Upper lobe of left lung (tissue), 6 donors: ENCODE results near the gene OBSCN. TPM values are rescaled to one million over a fixed set of nuclear protein-coding genes. Genes with fewer than 3 reads are reported as not detected.

Source experiments
- ATAC-seq, 2 donors: fragments of 200-7000 bp; cut with Tn5 transposase; one replicate each; pipeline ENCODE4 v1.9.1; 2022; ENCODE audit warnings: mild to moderate bottlenecking in 2 of 2, moderate library complexity in 2 of 2; ENCODE audit not compliant: low FRiP score in 2 of 2
- DNase-seq, 2 donors: peaks; one replicate each; pipeline ENCODE4 v3.0.0-alpha.2; 2019 to 2020
- H3K27ac ChIP-seq, 4 donors: fragments of 200-600 bp; sonication (generic); one replicate each; pipeline ENCODE4 v1.5.1; 2016 to 2019
- H3K27me3 ChIP-seq, 4 donors: fragments of 200-600 bp; sonication (generic); one replicate each; pipeline ENCODE4 v1.5.1; 2017 to 2019
- H3K36me3 ChIP-seq, 4 donors: fragments of 200-600 bp; sonication (generic); one replicate each; pipeline ENCODE4 v1.5.1; 2016 to 2019
- H3K4me1 ChIP-seq, 4 donors: fragments of 200-600 bp; sonication (generic); one replicate each; pipeline ENCODE4 v1.5.1; 2018 to 2019
- H3K4me3 ChIP-seq, 4 donors: fragments of 200-600 bp; sonication (generic); one replicate each; pipeline ENCODE4 v1.5.1; 2017 to 2019; ENCODE audit warnings: mild to moderate bottlenecking in 2 of 4, moderate library complexity in 1 of 4
- H3K9me3 ChIP-seq, 4 donors: fragments of 200-600 bp; sonication (generic); one replicate each; pipeline ENCODE4 v1.5.1; 2018 to 2019
- CTCF ChIP-seq, 6 experiments: fragments of 450-650 bp in 4 of 6; fragments of 200-600 bp in 2 of 6; sonication (generic) in 2 of 6; IDR thresholded peaks; one replicate each; pipeline ENCODE4 v1.5.1; 2016 to 2019; ENCODE audit warnings: antibody characterized with exemption in 6 of 6
- EP300 ChIP-seq, 4 donors: sonication (generic); formaldehyde crosslinking; IDR thresholded peaks; one replicate each; pipeline ENCODE4 v1.5.1; 2017; ENCODE audit warnings: antibody characterized with exemption in 4 of 4, control low read depth in 2 of 4
- POLR2A ChIP-seq, 4 donors: fragments of 450-650 bp; IDR thresholded peaks; one replicate each; pipeline ENCODE4 v1.5.1; 2016 to 2017; ENCODE audit warnings: antibody characterized with exemption in 4 of 4, mild to moderate bottlenecking in 2 of 4
- POLR2AphosphoS5 ChIP-seq, 2 donors: sonication (generic); formaldehyde crosslinking; IDR thresholded peaks; one replicate each; pipeline ENCODE4 v1.5.1; 2017; ENCODE audit warnings: antibody characterized with exemption in 2 of 2
- WGBS, 2 donors: methylation state at CpG; one replicate each; pipeline ENCODE4 v1.1.5; 2017 to 2018; 5-methylcytosine and 5-hydroxymethylcytosine counted together
- total RNA-seq, 6 donors: library from RNA; depleted of rRNA in 4 of 6; stranded (reverse); fragments of >200 nt in 4 of 6; gene quantifications; one replicate each; pipeline versions ENCODE4 v1.1.0 to v1.2.1, GENCODE V29; 2016 to 2021
- donor health status: DM: no; HTN: no; CAD: no; lungs with moderate emphysema.
- donor health status: DM: no; HTN: yes; CAD: no; lungs with severe emphysema.

Gene OBSCN
- total RNA-seq, 6 donors from 2014 or later, result 15.7 to 160 (median 47.0) TPM

GRCh38 chr1:228347181-228347580, 139.3 kb downstream of the OBSCN start:
- no peak overlapping the region for H3K4me3 ChIP-seq
- TF ChIP-seq EP300 (IDR thresholded peaks at IDR 0.05), result no peak
- no peak for TF ChIP-seq CTCF (IDR thresholded peaks at IDR 0.05)
- no peak for TF ChIP-seq POLR2AphosphoS5 (IDR thresholded peaks at IDR 0.05)
- no peak for TF ChIP-seq POLR2A (IDR thresholded peaks at IDR 0.05)
- H3K4me1 ChIP-seq, result no peaks in the 10 kb centered on the region
- peaks cover 0 to 22% (median 3%) of the 10 kb centered on the region in 4 donors for H3K36me3 ChIP-seq
- no peaks in the 10 kb centered on the region for H3K27me3 ChIP-seq
- DNase-seq (no peak), ATAC-seq (no peak)
- H3K9me3 ChIP-seq, result no peaks in the 10 kb centered on the region
- WGBS, 2 donors, result 81 to 88% methylated on average over 3 to 7 of the region's 7 CpGs
- no peak overlapping the region for H3K27ac ChIP-seq

- DNase-seq (no peak), ATAC-seq (no peak)
- WGBS, 2 donors, result 76 to 77% methylated on average over 12 of the region's 12 CpGs
- Histone ChIP-seq H3K4me3 (no peak overlapping the region), H3K36me3 (peaks cover 0 to 20% (median 3%) of the 10 kb centered on the region in 4 donors), H3K4me1 (no peaks in the 10 kb centered on the region), H3K9me3 (no peaks in the 10 kb centered on the region), H3K27ac (no peak overlapping the region), H3K27me3 (no peaks in the 10 kb centered on the region)
- TF ChIP-seq CTCF (IDR thresholded peaks at IDR 0.05) (no peak), POLR2A (IDR thresholded peaks at IDR 0.05) (no peak), POLR2AphosphoS5 (IDR thresholded peaks at IDR 0.05) (no peak), EP300 (IDR thresholded peaks at IDR 0.05) (no peak)
These were observed 141.0 kb downstream of the OBSCN start for GRCh38 chr1:228348708-228349467.

GRCh38 chr1:228349701-228350171, 141.9 kb downstream of the OBSCN start:
- TF ChIP-seq POLR2A (IDR thresholded peaks at IDR 0.05) (no peak), CTCF (IDR thresholded peaks at IDR 0.05) (no peak), POLR2AphosphoS5 (IDR thresholded peaks at IDR 0.05) (no peak), EP300 (IDR thresholded peaks at IDR 0.05) (no peak)
- DNase-seq (peak in 1 of 2 donors; percentile 77), ATAC-seq (no peak)
- Histone ChIP-seq H3K4me1 (no peaks in the 10 kb centered on the region), H3K4me3 (no peak overlapping the region), H3K36me3 (peaks cover 0 to 20% (median 3%) of the 10 kb centered on the region in 4 donors), H3K9me3 (no peaks in the 10 kb centered on the region), H3K27me3 (no peaks in the 10 kb centered on the region), H3K27ac (no peak overlapping the region)
- 92% methylated on average over 7 to 15 of the region's 15 CpGs for WGBS, 2 donors

- Histone ChIP-seq H3K4me1 (no peaks in the 10 kb centered on the region), H3K9me3 (no peaks in the 10 kb centered on the region), H3K27ac (no peak overlapping the region), H3K4me3 (no peak overlapping the region), H3K27me3 (no peaks in the 10 kb centered on the region), H3K36me3 (peaks cover 0 to 20% (median 3%) of the 10 kb centered on the region in 4 donors)
- WGBS, 2 donors, result 91 to 100% methylated on average over 1 of the region's 1 CpG
- no peak for ATAC-seq
- no peak for DNase-seq
- TF ChIP-seq POLR2A (IDR thresholded peaks at IDR 0.05), result no peak
- TF ChIP-seq CTCF (IDR thresholded peaks at IDR 0.05), result no peak
- TF ChIP-seq EP300 (IDR thresholded peaks at IDR 0.05), result no peak
- no peak for TF ChIP-seq POLR2AphosphoS5 (IDR thresholded peaks at IDR 0.05)
These were observed 142.4 kb downstream of the OBSCN start for GRCh38 chr1:228350179-228350742.
